HG03342 (cell line): Measurements from ENCODE around the gene B4GALNT3.

Experiments
- ATAC-seq: cut with Tn5 transposase; IDR thresholded peaks from one replicate; pipeline ENCODE4 v1.9.1; 2021; ENCODE audit warnings: mild to moderate bottlenecking, moderate library complexity; ENCODE audit not compliant: unreplicated experiment

Gene B4GALNT3

DNA sequence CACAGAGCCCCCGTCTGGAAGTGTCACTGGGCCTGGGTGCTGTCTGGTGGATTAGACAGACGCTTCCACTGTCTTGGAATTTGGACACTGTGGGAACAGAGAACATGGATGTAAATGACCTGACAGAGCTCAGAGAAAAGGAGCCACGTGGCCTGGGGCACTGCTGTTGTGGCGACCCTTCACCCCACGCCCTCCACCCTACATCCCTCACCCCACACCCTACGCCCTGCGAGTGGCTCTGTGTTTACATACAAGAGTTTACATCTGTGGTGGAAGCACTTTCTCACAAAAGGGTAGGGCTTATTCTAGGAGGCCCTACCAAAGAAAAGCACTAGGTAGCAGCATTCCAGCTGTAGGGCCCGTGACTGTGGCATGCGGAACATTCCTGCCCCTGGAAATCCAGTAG lies 47.7 kb downstream of the B4GALNT3 start:
- ATAC-seq, result no peak

DNA sequence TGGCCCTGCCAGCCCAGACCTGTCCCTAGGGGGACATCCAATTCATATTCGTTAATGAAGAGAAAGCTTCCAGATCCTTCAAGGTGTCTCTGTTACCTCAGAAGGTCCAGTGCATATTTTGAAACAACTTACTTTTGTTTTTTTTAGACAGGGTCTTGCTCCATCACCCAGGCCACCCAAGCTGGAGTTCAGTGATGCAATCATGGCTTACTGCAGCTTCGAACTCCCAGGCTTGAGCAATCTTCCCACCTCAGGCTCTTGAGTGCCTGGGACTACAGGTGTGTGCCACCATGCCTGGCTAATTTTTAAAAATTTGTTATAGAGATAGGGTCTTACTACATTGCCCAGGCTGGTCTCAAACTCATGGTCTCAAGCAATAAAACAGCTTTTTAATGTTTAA lies 48.4 kb downstream of the B4GALNT3 start:
- ATAC-seq, result no peak

GRCh38 chr12:508795-509194 lies 49.1 kb downstream of the B4GALNT3 start:
- ATAC-seq, result no peak

GRCh38 chr12:509500-509899 lies 49.8 kb downstream of the B4GALNT3 start:
- ATAC-seq, result no peak

DNA sequence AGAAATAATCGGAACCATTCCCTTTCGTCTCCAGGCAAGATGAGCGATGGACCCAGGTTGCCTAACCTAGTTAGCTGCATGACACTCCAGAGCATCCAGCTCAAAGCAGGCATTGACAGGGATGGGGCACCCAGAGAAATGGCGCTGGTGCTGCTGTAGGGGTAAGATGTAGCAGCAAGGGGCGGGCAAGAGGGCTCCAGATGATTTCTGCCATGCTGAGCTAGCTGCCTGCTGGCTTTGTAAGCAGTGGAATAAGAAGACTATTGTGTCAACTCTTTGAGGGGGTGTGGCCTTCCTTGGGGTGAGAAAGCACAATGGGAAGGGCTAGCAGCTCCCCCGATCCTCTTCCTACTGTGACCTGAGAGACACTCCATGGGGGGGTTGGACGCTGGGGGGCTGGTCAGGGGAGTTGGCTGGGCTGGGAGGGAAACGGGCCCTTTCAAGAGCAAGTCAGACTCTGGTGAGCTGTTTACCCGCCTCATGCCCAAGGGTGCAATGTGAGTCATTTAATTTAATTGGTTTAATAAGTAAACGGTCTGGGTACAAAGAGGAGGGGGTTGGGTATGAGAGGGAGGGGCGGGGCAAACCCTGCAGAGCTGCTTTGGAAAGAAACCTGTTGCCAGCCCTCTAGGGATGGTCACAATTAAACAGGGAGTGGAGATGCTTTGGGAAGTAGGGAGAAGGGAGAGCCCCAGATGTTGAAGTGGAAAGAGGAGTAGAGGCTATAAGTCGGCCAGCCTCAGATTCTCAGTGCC lies 50.5 kb downstream of the B4GALNT3 start:
- ATAC-seq, result no peak

DNA sequence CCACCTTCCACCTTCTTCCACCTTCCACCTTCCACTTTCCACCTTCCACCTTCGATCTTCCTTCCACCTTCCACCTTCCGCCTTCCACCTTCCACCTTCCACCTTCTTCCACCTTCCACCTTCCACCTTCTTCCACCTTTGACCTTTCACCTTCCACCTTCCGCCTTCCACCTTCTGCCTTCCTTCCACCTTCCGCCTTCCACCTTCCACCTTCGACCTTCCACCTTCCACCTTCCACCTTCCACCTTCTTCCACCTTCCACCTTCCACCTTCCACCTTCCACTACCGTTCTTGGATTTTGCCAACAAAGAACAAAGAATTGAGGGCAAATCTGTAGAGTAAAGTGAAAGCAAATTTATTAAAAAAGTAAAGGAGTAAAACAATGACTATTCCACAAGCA lies 53.2 kb downstream of the B4GALNT3 start:
- no peak for ATAC-seq

GRCh38 chr12:513446-513845 lies 53.7 kb downstream of the B4GALNT3 start:
- no peak for ATAC-seq

DNA sequence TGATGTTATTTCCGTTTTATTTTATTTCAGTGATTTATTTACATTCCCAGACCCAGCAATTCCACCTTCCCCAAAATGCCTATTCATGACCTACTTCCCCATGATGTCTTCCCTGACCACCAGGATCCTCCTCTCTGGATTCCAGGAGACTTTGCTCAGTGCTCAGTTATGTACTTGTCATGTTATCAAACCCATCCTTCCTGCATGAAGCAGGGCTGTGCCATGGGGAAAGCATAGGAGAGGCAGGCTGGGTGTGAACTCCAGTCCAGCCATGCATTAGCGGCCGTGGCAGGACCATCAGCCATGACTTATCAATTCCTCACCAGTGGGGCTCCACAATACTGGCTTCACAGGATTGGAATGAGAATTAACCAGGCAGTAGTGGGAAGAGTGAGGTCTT lies 57.8 kb downstream of the B4GALNT3 start:
- no peak for ATAC-seq

DNA sequence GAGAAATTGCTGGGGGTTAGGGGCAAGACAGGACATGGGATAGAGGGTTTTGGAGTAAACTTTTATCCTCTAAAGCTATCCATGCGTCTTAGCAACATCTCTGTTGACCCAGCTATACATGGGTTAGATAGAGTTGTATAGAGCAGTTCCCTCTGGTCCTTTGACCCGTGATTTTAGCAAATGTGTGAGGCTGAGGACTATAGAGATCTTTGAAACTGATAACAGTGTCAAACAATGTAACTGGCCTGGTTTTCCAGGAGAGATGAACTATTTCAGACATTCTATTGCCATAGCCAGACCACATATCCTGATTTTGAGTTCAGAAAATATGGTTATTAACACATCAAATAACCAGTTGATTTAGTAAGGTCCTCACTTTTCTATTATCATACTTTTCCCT lies 60.4 kb downstream of the B4GALNT3 start:
- ATAC-seq, result no peak

DNA sequence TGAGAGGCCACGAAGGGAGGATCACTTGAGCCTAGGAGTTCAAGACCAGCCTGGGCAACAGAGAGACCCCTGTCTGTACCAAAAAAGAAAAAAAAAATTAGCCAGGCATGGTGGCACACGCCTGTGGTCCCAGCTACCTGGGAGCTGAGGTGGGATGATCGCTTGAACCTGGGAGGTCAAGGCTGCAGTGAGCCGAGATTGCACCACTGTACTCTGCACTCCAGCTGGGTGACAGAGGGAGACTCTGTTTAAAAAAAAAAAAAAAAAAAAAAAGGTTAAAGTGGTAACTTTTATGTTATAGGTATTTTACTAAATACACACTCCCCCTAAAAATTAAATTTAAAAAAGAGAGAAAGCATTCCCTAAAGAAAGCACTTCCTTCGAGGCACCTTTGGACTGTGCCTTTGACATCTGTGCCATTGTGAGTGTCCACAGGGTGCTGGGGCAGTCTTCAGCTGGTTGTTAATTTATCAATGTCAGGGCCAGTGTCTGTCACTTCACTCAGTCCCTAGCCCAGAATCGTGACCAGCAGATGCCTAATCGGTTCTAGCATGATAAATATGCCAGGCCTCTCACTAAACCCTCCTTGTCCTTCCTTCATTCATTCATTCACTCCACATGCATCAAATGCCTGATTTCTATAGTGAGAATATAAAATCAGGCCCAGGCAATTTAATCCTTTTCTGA lies 63.1 kb downstream of the B4GALNT3 start:
- no peak for ATAC-seq

DNA sequence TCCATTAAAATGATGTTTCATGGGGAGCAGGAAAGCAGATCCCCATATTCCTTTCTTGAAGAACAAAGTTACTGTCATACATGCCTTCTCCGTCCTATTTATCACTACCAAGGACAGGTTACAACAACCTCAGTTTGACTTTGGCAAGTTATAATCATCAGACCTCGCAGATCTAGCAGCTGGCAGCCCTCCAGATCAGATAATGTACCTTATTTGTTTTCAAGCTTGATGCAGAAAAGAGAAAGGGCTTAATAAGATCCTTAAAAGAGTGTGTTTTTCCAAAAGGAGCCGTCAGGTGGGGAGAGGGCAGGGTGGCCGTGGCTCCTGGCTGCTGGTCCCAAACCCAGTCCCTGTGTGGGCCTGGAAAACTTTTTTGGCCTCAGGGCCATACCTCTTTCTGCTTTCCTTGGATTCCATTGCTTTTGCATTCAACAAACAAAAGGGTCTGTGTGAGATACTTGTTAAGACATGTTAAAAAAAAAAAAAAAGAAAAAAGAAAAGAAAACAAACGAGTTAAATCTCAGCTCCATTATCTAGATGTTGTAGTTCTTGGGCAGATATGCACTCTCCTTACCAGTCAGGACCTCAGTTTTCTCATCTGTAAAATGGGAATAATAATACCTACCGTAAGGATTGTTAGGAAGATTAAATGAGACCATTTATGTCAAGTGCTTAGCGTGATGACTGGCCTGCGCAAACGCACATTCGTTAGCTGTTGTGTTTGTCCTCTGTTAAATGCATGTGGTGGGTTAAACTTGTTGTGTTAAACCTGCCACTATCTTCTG lies 64.6 kb downstream of the B4GALNT3 start:
- no peak for ATAC-seq

- ATAC-seq, result no peak
These were observed 66.3 kb downstream of the B4GALNT3 start for GRCh38 chr12:526089-526488.

- no peak for ATAC-seq
These were observed 67.5 kb downstream of the B4GALNT3 start for GRCh38 chr12:527241-527640.

DNA sequence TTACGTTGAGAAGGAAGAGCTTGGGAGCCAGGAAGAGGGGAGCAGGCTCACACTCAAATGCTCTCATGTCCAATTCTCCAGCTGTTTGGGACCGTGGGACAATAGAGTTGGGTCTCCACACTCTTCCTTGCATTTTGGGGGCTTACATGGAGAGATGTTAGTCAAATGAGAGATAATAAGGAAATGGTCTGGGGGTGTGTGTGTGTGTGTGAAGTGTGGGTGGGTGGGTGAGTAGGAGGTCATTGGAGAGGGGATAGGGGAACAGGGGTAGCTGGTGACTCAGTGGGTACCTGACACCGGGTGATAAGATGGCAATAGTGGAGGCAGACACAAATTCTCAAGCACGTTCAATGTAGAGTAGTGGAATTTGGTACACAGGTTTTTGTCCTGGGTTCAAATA lies 68.0 kb downstream of the B4GALNT3 start:
- no peak for ATAC-seq

DNA sequence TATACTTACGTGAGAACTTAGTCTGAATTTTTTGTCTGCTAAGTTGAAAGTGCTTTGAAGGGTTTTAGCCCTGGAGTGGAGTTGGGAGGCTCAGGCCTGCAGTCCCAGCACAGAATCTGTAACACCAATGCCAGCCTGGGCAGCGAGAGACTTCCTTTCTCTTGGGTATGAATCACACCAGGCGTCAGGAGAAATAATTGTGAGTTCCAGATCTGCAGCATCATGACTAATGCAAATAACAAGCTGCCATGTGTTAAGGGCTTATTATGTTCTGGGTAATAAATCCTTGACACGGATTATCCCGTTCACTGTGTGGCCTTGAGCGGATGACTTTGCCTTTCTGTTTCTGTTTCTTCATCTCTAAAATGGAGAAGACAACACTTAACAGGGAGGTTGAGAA lies 70.6 kb downstream of the B4GALNT3 start:
- ATAC-seq, result no peak

DNA sequence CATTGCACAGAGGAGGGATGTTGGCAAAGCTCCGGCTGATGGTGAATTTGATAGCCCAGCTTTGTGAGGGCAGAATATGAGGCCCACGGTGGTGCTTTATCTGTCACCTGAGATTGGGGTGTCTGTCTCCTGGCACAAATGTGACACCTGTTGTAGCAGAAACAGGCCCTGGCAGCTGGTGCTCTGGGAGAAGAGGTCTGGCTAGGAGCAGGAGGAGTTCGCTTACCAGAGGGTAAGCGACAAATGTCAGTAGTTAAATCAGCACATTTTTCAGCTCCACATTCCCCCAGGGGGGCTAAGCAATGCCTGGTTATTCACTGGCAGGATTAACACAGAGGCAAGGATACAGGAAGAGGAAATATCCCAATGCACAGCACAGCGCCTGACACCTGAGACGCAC lies 71.1 kb downstream of the B4GALNT3 start:
- ATAC-seq, result no peak

- no peak for ATAC-seq
These were observed 72.3 kb downstream of the B4GALNT3 start for GRCh38 chr12:531951-532585.

- no peak for ATAC-seq
These were observed 73.3 kb downstream of the B4GALNT3 start for GRCh38 chr12:532908-533565.

DNA sequence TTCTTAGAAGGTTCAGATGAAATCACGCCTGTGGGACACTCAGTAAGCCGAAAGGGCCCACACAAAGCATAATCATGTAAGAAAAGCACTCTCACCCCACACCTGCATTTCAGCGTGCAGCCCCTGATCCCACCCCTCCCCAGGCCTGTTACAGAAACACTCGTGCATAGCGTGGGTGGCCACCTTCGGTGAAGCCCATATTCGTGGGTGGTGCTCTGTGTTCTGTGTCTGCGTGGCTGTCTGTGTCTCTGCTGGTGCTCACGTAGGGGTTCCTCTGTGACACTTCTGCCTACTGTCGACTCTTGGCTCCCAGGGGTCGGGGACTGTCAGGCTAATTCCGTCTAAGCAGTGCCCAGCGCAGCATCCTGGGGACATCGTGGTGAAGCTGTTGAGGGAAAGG lies 74.0 kb downstream of the B4GALNT3 start:
- no peak for ATAC-seq

GRCh38 chr12:534216-534615 lies 74.5 kb downstream of the B4GALNT3 start:
- no peak for ATAC-seq

DNA sequence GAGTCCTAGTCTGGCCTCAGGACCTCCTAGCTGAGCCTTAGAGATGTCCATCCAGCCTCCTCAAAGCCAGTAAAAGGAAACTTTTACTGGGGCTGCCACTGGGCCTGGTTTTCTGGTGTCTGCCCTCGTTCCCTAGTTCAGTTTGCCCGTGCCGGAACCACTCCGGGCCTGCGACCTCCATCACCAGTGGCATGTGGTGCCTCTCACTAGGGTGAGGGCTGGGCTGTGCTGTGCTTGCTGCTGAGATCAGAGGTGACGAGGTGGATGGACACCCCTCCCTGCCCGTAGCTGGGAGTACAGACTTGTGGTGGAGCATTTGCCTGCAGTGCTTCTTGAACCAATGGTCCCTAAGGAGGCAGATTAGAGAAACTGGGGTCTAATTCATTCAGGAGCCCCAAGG lies 75.7 kb downstream of the B4GALNT3 start:
- ATAC-seq, result no peak
